Endothelial cell of umbilical vein (primary cell): ENCODE data around the gene MACF1. TPM values are rescaled to one million over a fixed set of nuclear protein-coding genes. Genes with fewer than 3 reads are reported as not detected.

Experiments
- BruUV-seq: library from RNA; stranded (reverse); fragments of 400-500 nt; replicated peaks from 2 replicates; lab custom pipeline; 2021; lab: Mats Ljungman, UMichigan
- CTCF ChIA-PET: fragments of 300-600, 350-600 bp; sonication (Branson Sonifier 250); formaldehyde crosslinking; loops from one replicate; lab custom pipeline; 2021; ENCODE audit warnings: antibody characterized with exemption, inconsistent platforms; lab: Charles Lee
- POLR2A ChIA-PET: fragments of 300-600, 350-600 bp; sonication (Branson Sonifier 250); formaldehyde crosslinking; loops from one replicate; lab custom pipeline; 2021; ENCODE audit warnings: antibody characterized with exemption, inconsistent platforms; lab: Charles Lee
- DNase-seq: peaks from one replicate; pipeline ENCODE4 v3.0.0-alpha.2; 2011; ENCODE audit warnings: low read depth, low spot score
- FAIRE-seq: peaks from 2 replicates; lab custom pipeline; 2011; peaks lifted over from hg19 to GRCh38; lab: Jason Lieb, UNC
- H2AFZ ChIP-seq: 2 replicates; pipeline ENCODE4 v1.6.0; 2012; ENCODE audit warnings: low read depth, low read length, control low read depth, inconsistent platforms
- H3K27ac ChIP-seq: 2 replicates; pipeline ENCODE4 v1.5.1; 2011; ENCODE audit warnings: low read depth, mild to moderate bottlenecking, control low read depth, low read length, moderate library complexity; ENCODE audit not compliant: insufficient read depth
- H3K27me3 ChIP-seq, 2 experiments: 2 replicates each; pipeline versions ENCODE4 v1.6.0 to v1.6.1; 2011; ENCODE audit warnings: low read length in 2 of 2, mixed read lengths in 1 of 2; ENCODE audit not compliant: control insufficient read depth in 2 of 2, insufficient read depth in 2 of 2
- H3K36me3 ChIP-seq, 2 experiments: 2 replicates in 1 of 2; 3 replicates in 1 of 2; pipeline ENCODE4 v1.5.1; 2011; ENCODE audit warnings: low read length in 2 of 2, mild to moderate bottlenecking in 1 of 2, moderate library complexity in 1 of 2; ENCODE audit not compliant: control insufficient read depth in 2 of 2, insufficient read depth in 2 of 2; ENCODE audit errors: extremely low read depth in 1 of 2
- H3K4me1 ChIP-seq: 3 replicates; pipeline ENCODE4 v1.5.1; 2011; ENCODE audit warnings: mild to moderate bottlenecking, low read length; ENCODE audit not compliant: control insufficient read depth, insufficient read depth; ENCODE audit errors: extremely low read depth
- H3K4me2 ChIP-seq: 2 replicates; pipeline ENCODE4 v1.6.1; 2011; ENCODE audit warnings: low read length, control low read depth, mixed read lengths; ENCODE audit not compliant: insufficient read depth
- H3K4me3 ChIP-seq, 3 experiments: fragments of 200-600 bp in 1 of 3; sonication (generic), shearing (Covaris generic) in 1 of 3; replicated peaks in 1 of 3; 2 replicates each; pipeline ENCODE4 v1.5.1; 2011 to 2016; ENCODE audit warnings: control low read depth in 3 of 3, low read length in 3 of 3, mild to moderate bottlenecking in 2 of 3, inconsistent platforms in 1 of 3, low read depth in 1 of 3, moderate library complexity in 1 of 3; ENCODE audit not compliant: insufficient read depth in 1 of 3
- H3K79me2 ChIP-seq: 2 replicates; pipeline ENCODE4 v1.6.0; 2012; ENCODE audit warnings: low read length, inconsistent platforms; ENCODE audit not compliant: control insufficient read depth, insufficient read depth
- H3K9ac ChIP-seq: replicated peaks from 2 replicates; pipeline ENCODE3; 2011; ENCODE audit warnings: low read length, control low read depth; ENCODE audit not compliant: insufficient read depth; ENCODE audit errors: extremely low read depth
- H3K9me1 ChIP-seq: replicated peaks from 3 replicates; pipeline ENCODE4 v1.6.0; 2011; ENCODE audit warnings: mild to moderate bottlenecking, low read length; ENCODE audit not compliant: control insufficient read depth, insufficient read depth; ENCODE audit errors: extremely low read depth
- H3K9me3 ChIP-seq: replicated peaks from 2 replicates; pipeline ENCODE4 v1.5.1; 2012; ENCODE audit warnings: low read length, inconsistent platforms; ENCODE audit not compliant: control insufficient read depth, insufficient read depth
- H4K20me1 ChIP-seq: replicated peaks from 2 replicates; pipeline ENCODE3; 2011; ENCODE audit warnings: mild to moderate bottlenecking, low read length; ENCODE audit not compliant: control insufficient read depth, insufficient read depth; ENCODE audit errors: extremely low read depth
- EZH2 ChIP-seq: IDR thresholded peaks from 2 replicates; pipeline ENCODE4 v1.6.1; 2012; ENCODE audit warnings: borderline replicate concordance, low read depth, mild to moderate bottlenecking, moderate library complexity, low read length, inconsistent platforms; ENCODE audit not compliant: severe bottlenecking
- FOS ChIP-seq: IDR thresholded peaks from 2 replicates; pipeline ENCODE4 v1.6.1; 2011; ENCODE audit warnings: mild to moderate bottlenecking, low read length, moderate library complexity, borderline replicate concordance; ENCODE audit not compliant: insufficient read depth
- GATA2 ChIP-seq: IDR thresholded peaks from 2 replicates; pipeline ENCODE4 v1.7.0; 2011; ENCODE audit warnings: low read depth, mild to moderate bottlenecking, moderate library complexity, mixed read lengths, low read length; ENCODE audit not compliant: insufficient read length, insufficient read depth
- JUN ChIP-seq: IDR thresholded peaks from 2 replicates; pipeline ENCODE4 v1.6.1; 2011; ENCODE audit warnings: borderline replicate concordance, low read depth; ENCODE audit not compliant: insufficient read length, insufficient read depth
- MYC ChIP-seq: IDR thresholded peaks from one replicate; pipeline ENCODE4 v1.6.1; 2011; ENCODE audit warnings: mild to moderate bottlenecking, low read depth, low read length
- POLR2A ChIP-seq: IDR thresholded peaks from 2 replicates; pipeline ENCODE4 v1.6.1; 2012; ENCODE audit warnings: low read depth, mild to moderate bottlenecking, control low read depth, low read length
- POLR2AphosphoS5 ChIP-seq: IDR thresholded peaks from 2 replicates; pipeline ENCODE4 v1.6.1; 2012; ENCODE audit warnings: low read depth, mild to moderate bottlenecking, control low read depth, low read length, moderate library complexity; ENCODE audit not compliant: insufficient read depth
- dilution Hi-C: fragments of 300-500 bp; cut with MboI; formaldehyde crosslinking; loops from one replicate; pipeline ENCODE4 v1.15.0; 2019; ENCODE audit warnings: low sequenced_read_pairs; ENCODE audit not compliant: extremely low pct_ligation_motif_present
- intact Hi-C: fragments of 100-400 bp; cut with micrococcal nuclease; formaldehyde crosslinking; loops from one replicate; pipeline ENCODE4 v1.10.0; 2022
- polyA plus RNA-seq, 4 experiments: library from polyadenylated mRNA; depleted of rRNA in 3 of 4; stranded (reverse) in 3 of 4; unstranded in 1 of 4; fragments of >200 nt; gene quantifications; 2 replicates each; pipeline versions ENCODE4 v1.2.1 to v1.2.3, GENCODE V29; 2011 to 2012; ENCODE audit warnings: missing spikeins in 1 of 4
- total RNA-seq: library from RNA; stranded (reverse); gene quantifications from 2 replicates; pipeline ENCODE4 v1.2.3, GENCODE V29; 2021
- TF ChIP-seq, protein P1 (sequence below): IDR thresholded peaks from 2 replicates; pipeline ENCODE4 v1.6.1; 2011; ENCODE audit not compliant: insufficient read depth, insufficient read length
- TF ChIP-seq, protein P2 (sequence below), 2 donors: IDR thresholded peaks; 1 replicate in 1 of 2; 2 replicates in 1 of 2; pipeline ENCODE4 v1.5.1; 2011; ENCODE audit warnings: low read length in 2 of 2, mild to moderate bottlenecking in 2 of 2, moderate library complexity in 2 of 2, control low read depth in 1 of 2, inconsistent platforms in 1 of 2, low read depth in 1 of 2; ENCODE audit not compliant: insufficient read depth in 1 of 2; ENCODE audit errors: extremely low read depth in 1 of 2

The MACF1 gene
- total and polyA plus RNA-seq, 2 donors (not counting 3 experiments of a cell fraction or from before 2014, with no cell fraction given) = 122 to 587 TPM

DNA sequence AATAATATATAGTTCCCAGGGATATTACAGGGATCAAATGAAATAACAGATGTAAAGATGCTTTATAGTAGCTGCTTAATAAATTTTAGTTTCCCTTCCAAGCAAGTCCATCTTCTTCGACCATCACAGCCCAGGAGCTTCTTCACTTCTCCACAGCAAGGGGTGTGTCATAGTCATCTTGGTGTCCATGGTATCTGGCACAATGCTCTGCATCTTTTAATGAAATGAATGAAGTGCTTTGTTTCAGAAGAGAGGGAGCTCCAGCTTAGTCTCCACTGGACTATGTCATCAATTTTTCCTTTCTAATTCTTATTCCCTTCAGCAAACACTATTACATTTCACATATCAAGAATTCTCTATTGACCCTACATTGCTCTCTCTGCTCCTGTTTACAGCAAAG, 4.9 kb upstream of the MACF1 start:
- CTCF ChIA-PET = interaction anchor here (1.1 to 1.7 kb wide), 3 partner anchors 8 to 102 kb away, joined by 3 to 4 read pairs (median 4); no protein-coding TSS in a partner anchor
- no TSS peak for BruUV-seq
- TF ChIP-seq, protein P1, sequence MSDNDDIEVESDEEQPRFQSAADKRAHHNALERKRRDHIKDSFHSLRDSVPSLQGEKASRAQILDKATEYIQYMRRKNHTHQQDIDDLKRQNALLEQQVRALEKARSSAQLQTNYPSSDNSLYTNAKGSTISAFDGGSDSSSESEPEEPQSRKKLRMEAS = no peak
- TF ChIP-seq GATA2 (no peak), FOS (no peak), POLR2A (no peak)
- no peak overlapping the region for H2AFZ ChIP-seq
- DNase-seq (no peak), FAIRE-seq (no peak)
- H3K27ac ChIP-seq = no peak overlapping the region
- H3K27me3 ChIP-seq = no peaks in the 10 kb centered on the region
- no peak overlapping the region for H3K4me2 ChIP-seq
- intact Hi-C loops (no loop called here), dilution Hi-C loops (no loop called here)
- H3K4me1 ChIP-seq = peaks cover 47% of the 10 kb centered on the region
- no peak overlapping the region for H3K4me3 ChIP-seq
- H3K79me2 ChIP-seq = peaks cover 86% of the 10 kb centered on the region
- POLR2A ChIA-PET = no interaction called here
- no peak overlapping the region for H3K9ac ChIP-seq
- H3K9me1 ChIP-seq = no peaks in the 10 kb centered on the region
- H4K20me1 ChIP-seq = no peaks in the 10 kb centered on the region
- H3K9me3 ChIP-seq = no peaks in the 10 kb centered on the region
- no peaks in the 10 kb centered on the region for H3K36me3 ChIP-seq

DNA sequence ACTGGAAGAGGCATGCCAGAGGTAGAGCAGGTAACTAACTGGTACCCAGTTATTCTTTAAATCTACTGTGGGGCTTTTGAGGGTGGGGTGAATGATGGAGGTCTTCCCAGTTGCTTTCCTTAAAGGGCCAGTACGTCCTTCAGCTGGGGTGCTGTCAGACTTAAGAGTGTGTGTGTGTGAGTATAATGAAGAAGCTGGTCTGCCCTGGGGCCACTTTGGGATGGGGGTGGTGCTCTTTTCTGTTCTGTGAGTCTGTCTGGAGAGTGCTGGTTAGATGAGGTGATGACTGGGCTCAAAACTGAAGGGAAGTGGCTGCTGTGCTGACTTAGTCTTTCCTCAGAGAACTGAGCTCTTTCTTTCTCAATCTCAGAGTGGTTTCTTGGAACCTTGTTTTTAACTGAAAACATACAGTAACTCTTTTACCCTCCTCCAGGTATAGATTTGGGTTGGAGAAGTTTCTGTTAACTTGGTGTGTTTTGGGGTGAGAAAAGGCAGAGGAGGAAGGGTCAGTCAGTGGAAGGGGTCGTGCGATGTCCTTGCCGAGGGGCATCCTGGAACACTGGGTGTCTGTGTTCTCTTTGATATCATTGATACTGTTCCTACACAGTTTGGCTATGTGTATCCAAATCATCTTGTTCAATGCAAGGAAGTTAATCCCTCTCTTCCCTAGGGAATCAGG, 746 bp downstream of the MACF1 start:
- dilution Hi-C loops = no loop called here
- peaks cover 3% of the 10 kb centered on the region for H4K20me1 ChIP-seq
- TF ChIP-seq, protein P1 = no peak
- TF ChIP-seq, protein P2, sequence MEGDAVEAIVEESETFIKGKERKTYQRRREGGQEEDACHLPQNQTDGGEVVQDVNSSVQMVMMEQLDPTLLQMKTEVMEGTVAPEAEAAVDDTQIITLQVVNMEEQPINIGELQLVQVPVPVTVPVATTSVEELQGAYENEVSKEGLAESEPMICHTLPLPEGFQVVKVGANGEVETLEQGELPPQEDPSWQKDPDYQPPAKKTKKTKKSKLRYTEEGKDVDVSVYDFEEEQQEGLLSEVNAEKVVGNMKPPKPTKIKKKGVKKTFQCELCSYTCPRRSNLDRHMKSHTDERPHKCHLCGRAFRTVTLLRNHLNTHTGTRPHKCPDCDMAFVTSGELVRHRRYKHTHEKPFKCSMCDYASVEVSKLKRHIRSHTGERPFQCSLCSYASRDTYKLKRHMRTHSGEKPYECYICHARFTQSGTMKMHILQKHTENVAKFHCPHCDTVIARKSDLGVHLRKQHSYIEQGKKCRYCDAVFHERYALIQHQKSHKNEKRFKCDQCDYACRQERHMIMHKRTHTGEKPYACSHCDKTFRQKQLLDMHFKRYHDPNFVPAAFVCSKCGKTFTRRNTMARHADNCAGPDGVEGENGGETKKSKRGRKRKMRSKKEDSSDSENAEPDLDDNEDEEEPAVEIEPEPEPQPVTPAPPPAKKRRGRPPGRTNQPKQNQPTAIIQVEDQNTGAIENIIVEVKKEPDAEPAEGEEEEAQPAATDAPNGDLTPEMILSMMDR (IDR thresholded peaks at IDR 0.05; ENCODE audit: extremely low read depth in 1 of 2, insufficient read depth in 1 of 2, low read depth in 1 of 2, low read length in 2 of 2) = no peak
- TF ChIP-seq JUN (no peak), FOS (no peak), POLR2A (no peak), MYC (no peak), POLR2AphosphoS5 (no peak), EZH2 (no peak), GATA2 (no peak)
- peak; percentile 70 for FAIRE-seq
- no peaks in the 10 kb centered on the region for H3K27me3 ChIP-seq
- peak overlapping the region; percentile 82 for H3K9ac ChIP-seq
- DNase-seq = peak; percentile 45
- H3K4me2 ChIP-seq = peak overlapping the region; percentile 81
- H3K4me3 ChIP-seq = peak overlapping the region; percentile 2 to 66 (median 7)
- intact Hi-C loops = loop anchor here (10.0 kb wide), 1 partner anchor 350 kb away; the partner anchor contains the start of gene RRAGC
- no peaks in the 10 kb centered on the region for H3K9me3 ChIP-seq
- no TSS peak for BruUV-seq
- CTCF ChIA-PET = interaction anchor here (0.8 to 4.1 kb wide), 27 partner anchors 9 to 333 kb away, joined by 3 to 63 read pairs (median 6); no protein-coding TSS in a partner anchor
- peaks cover 85% of the 10 kb centered on the region for H3K79me2 ChIP-seq
- peak overlapping the region; percentile 86 for H3K27ac ChIP-seq
- H2AFZ ChIP-seq = no peak overlapping the region
- POLR2A ChIA-PET = interaction anchor here (0.9 to 1.1 kb wide), 2 partner anchors 28 to 100 kb away, joined by 3 to 5 read pairs; no protein-coding TSS in a partner anchor
- no peaks in the 10 kb centered on the region for H3K9me1 ChIP-seq
- H3K36me3 ChIP-seq = no peaks in the 10 kb centered on the region
- H3K4me1 ChIP-seq = peaks cover 37% of the 10 kb centered on the region
